HG02610 (cell line): Measurements from ENCODE around the gene TRMT61A.

Experiments used
- ATAC-seq: cut with Tn5 transposase; IDR thresholded peaks from one replicate; pipeline ENCODE4 v1.9.1; 2021; ENCODE audit warnings: mild to moderate bottlenecking, moderate library complexity; ENCODE audit not compliant: unreplicated experiment

The TRMT61A gene

DNA sequence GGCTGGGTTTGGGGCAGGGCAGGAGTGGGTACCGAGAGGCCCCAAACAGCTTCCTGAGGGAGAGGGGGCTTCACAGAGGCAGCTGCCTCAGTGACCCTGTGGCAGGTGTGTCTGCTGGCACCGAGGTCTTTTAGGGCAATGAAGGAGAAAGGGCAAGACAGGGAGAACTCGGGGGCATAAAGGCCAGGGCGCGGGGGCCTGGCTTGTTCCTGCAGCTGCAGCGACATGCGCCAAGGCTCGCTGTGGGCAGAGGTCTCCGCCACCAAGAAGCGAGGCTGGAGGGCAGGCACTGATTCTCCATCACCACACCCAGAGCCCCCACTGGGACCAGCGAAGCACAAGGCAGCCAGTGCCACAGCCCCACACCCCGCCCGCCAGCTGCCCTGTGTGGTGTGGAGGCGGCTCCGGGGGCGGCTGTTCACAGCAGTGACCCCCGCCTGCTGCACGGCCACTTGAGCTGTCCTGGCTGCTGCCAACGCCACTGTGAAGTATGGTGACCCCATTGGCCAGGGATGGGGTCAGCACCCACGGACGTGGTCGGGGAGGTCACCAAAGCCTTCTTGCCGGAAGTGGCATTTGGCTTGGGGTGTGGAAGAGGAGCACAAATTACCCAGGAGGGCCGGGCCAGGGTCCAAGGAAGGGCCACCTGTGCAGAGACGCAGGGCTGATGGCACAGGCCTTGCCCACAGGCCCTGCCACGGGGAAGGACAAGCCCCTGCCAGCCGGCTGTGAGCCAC, 17.1 kb downstream of the TRMT61A start:
- ATAC-seq, result no peak

DNA sequence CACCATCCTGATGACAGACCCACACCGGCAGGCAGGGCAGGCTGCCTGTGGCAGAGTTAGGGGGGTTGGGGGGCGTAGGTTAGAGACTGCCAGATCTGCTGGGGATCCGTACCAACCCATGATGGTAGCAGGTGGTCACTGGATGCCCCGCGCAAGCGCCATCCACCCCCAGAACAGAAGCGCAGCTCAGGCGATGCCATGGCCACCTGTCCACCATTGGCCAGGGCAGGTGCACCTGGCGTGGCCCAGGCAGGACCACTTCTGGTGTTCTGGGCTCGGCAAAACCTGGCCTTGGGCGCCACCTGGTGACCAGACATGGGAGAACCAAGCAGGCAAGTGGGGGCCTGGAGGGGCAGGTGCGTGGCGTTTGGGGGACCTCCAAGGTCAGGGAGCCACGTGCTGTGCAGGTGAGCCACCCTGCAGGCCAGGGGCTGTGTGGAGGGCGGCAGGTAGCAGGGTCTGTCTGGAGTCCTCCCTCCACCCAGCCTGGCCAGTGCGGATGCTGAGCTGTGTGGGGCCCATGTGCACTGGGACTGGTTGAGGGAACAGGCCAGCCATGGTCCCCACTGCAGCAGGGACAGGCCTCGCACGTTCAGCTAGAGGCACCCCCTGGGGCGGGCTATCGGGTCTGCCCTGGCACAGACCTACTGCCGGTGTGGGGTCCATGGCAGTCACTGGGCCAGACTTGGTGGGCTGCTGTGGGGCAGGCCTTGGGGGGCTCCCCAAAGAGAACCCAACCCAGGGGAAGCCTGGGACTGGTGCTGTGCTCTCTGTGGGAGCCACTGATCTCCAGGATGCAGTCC, 17.9 kb downstream of the TRMT61A start:
- no peak for ATAC-seq

DNA sequence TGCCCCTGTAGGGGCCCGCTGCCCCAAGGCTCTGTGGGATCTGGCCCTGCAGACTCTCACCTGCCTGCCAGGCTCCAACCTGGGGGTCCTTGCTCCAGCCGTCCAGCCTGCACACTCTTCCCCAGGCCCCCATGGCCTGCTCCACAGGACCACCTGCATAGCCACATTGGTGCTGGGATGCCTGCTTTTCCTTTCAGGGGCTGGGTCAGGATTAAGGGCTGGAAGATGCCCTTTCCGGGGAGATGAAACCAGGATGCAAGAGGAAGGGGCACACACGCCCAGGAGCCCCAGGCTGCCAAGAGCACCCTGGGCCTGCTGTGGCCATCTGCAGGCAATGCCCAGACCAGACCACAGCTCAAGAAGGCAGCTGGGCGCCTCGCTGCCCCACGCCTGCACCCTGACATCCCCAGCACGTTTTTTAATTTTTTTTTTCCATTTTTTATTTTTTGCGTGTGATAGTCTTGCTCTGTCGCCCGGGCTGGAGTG, 18.5 kb downstream of the TRMT61A start:
- no peak for ATAC-seq

DNA sequence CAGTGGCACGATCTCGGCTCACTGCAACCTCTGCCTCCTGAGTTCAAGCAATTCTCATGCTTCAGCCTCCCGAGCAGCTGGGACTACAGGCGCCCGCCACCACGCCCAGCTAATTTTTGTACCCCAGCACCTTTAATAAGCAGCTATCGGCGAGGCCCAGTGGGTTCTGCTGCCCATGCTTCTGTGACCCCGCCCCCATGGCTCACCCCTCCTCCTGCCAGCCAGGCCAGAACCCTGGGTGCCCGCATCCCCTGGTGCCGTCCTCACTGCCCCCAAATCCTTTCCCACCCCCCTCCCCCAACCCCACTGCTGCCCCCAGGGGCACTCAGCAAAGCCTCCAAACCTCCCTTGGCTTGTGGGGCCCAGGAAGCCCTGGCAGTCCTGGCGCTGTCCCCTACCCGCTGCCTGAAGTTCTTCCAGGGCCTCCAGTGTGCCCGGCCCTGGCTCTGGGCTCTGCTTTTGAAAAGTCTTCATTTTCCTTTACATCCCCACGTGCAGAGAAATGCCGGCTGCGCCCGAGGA, 19.0 kb downstream of the TRMT61A start:
- no peak for ATAC-seq

DNA sequence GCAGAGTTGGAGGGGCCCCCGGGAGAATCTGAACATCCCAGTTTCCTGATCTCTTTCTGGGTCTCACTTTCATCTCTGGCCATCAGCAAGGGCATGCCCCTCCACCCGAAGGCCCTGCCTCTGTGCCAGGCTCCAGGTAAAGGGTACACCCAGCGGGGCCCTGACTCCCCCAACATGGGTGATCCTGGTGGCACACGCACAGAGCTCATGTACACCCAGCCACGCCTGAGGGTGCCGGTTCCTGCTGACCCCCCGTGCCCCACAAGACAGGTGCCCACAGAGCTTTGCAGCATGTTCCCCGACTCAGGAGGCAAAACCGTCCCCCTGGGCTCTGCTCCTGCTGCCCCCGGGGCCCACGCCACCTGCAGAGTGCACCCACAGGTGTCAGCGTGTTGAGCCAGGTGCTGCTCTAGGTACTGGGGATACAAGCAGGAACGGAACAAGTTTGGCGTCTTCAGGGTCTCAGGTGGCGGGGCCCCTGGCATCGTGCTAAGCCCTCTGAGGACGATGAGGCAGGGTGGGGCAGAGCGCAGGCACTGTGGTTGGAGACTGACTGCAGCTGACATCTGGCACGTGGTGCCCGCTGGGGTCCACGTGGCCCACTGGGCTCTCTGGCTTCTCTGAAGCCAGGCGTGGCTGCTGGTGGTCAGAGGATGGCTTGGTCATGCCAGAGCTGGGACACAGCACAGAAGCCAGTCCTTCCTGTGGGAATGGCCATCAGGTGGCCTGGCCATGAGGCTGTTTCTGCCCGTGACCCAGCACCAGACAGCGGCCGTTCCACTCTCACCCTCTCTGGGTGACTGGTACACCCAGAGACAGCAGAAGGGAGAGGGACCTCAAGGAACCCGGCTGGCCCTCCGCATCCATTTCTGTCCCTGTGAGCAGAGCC, 19.7 kb downstream of the TRMT61A start:
- no peak for ATAC-seq

DNA sequence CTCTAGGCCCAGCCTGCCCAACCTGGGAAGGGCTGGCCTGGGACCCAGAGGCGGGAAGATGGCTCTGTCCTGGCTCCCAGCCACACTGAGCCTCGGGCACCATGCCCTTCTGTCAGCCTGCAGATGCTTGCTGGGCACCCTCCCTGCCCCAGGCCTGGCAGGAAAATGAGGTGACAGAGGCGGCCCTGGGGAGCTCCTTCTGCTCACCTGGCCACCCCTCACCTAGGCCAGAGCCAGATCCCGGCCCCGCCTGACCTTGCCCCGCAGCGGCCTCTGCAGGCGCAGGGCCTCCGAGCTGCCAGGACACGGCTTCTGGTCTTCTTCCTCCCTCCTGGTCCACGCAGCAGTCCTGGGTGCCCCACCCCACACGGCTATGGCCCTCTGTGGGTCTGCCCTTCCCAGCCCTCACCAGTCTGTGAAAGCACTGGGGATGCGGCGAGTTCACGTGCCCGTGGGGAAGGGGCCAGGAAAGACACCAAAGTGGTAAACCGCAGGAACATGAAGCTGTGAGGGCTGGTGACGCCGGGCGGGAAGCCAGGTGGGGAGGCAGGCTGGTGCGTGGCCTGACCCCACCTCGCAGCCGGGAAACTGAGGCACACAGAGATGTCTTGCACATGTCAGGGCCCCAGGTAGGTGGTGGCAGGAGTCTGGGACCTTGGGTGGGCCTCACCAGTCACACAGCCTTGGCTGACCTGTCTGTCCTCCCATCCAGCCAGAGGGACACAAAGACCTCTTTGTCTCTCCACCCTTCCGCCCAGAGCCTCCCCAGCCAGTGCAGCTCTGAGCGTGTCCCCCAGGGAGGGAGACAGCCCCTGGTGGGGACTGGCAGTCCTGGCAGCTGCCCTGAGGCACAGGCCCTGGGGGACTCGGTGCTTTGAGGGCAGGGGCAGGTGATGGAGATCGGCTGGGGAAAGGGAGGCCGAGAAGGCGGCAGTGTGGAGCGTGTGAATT, 20.6 kb downstream of the TRMT61A start:
- ATAC-seq, result no peak

DNA sequence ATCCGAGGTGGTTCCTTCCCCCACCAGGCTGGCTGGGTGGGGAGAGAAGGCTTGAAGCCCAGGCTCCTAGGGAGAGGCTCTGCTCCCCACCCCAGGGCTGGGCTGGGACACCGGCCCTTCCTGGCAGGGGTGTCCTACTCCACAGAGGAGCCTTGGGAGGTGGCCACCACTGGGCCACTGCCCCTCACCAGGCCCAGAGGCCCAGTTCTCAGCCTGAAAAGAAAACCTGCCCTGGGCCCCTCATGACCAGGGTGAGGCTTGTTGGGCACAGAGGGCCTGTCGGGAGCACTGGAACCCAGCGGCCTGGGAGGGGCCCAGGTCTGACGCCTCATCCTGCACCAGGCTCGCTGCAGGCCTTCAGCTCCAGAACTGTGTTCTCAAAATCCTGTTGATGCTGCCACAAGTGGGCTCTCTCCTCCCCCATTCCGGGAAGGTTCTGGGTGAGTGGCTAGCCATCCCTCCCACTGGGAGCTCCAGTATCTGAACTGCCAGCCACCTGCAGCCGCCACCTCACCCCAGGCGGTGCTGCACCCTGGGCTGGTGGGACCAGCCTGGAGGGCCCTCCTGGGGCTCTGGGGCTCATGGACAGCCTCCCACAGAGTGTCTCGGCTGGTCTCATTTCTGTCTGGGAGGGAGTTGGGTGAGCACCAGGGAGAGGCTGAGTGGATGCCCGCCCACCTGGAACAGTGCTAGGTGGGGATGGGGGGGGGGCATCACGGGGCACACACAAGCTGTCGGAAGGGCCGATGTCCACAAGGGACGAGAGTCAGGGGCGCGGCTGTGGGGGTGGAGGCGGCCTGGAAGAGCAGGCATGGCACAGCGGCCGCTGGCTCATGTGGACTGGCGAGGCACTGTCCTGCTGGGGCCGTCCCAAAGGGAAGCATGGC, 21.7 kb downstream of the TRMT61A start:
- no peak for ATAC-seq

DNA sequence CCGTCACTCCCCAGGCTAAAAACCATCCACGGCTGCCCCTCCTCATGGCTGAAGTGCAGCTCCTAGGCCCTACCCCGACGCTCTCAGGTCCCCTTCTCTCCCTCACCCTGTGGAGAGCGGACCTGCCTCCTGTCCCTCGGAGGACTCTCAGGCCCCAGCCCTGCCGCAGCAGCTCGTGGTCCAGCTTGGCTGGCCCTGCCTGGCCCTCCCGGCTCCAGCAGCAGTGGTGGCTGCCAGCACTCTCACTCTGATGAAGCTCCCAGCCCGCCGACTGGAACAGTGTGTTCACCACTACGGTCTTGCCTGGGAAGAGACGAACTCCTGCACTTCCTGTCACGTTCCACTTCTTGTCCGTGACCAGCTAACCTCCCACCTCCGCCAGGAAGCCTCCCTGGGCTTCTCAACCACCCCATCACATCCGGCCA, 22.4 kb downstream of the TRMT61A start:
- no peak for ATAC-seq

DNA sequence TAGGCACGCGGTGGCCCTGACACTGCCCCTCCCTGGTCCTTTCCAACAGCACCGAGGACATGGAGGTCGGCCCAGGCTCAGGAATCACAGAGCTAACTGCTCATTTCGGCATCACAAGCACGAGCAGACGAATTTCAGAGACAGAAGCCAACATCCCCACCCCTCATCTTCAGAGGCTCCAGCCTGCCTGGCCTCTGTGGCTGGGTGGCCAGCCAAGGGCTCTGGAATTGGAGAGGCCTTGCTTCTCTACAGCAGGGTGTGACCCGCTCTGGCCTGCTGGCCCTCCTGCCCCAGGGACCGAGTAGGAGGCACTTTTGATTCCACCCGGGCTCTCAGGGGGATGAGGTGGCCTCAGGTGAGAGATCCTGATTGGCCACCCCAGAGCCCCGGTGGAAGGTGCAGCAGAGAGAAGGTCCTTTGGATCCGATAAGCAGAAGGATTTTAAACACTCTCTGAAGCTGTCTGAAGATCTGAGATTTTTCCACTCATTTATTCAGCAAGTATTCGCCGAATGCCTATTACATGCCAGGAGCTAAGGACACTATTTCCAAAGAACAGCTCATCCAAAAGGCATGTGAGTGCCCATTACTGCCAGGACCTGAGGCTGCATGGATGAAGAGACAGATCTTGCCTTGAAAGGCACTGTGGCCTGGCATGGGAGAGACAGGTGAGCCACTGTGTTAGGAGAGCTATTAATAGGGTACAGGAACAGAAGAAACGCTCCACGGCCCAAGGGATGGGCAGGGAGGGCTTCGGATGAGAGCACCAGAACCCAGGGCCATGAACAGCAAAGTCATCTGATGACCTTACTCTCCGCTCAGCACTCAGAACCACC, 23.2 kb downstream of the TRMT61A start:
- no peak for ATAC-seq

DNA sequence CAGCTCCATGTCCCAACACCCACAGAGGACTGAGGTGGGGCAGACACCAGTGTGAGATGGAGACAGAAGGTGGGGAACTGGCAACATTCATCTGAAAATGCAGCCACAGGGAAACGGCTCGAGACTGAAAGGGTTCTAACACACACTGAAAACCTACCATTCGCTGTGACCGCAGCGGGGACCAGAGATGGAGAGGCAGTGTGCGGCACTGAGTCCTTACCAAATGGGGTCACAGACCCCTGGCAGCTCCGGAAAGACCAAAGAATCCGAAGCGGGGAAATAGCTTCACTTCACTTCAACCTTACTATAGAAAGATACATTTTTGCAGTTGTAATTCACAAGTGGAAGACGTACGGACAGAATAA, 23.8 kb downstream of the TRMT61A start:
- no peak for ATAC-seq

DNA sequence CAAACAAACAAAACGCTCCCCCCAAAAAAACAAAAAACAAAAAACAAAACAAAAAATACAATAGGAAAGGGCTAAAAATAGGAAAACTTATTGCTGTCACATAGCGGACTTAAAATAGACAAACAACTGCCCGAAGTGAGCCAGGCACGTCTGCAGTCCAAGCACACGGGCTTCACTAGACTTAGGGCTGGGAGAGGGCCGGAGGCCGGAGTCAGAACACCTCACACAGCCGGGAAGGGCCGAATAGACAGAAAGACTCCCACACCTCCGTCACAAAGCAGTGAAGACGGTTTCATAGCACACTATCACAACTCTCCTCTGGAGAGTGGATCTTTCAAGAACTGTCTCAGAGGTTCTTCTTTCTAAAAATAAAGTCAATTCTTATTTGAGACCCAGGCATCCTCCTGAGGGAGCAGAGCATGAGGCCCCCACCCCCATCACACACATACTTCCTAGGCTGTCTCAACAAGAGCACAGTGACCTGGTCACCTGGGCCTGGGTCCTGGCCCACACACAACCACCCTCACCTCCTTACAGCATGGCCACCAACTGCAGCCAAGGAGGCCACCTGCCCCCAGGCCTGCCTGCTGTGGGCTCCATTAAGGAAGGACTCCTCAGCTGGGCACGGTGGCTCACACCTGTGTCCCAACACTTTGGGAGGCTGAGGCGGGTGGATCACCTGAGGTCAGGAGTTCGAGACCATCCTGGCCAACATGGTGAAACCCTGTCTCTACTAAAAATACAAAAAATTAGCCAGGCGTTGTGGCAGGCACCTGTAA, 26.8 kb downstream of the TRMT61A start:
- no peak for ATAC-seq

DNA sequence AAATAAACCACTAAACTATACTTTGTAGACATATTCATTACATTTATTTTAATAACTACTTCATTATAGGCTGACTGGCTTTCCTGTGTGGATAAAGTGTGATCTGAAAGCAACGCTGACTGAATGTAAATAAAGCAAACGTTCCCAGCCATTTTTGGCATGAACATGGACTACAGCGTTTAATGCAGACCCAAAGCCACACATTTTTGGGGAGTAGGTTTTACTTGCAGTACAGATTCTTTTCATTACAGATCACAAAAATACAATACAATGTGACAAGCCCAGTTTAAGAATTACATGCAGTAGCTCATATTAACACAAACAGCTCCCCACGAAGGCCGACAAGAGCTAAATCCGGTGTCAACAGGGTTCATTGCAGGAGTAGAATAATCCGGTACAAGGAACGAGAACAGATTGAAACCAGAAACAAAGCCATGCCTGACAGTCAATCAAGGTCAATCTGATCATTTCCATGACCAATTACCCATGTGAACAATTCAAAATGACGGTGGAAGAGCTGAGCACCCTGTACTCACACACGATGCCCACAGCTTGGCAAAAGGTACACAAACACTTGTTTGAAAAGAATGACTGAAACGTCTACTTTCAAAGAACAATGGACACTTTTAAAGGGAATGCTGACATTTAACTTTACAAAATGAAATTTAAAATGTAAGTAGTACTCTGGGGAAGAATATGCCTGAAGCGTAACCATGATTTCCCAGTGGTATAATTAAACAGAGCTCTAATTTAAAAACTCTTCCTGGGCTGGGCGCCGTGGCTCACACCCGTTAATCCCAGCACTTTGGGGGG, 28.2 kb downstream of the TRMT61A start:
- no peak for ATAC-seq

DNA sequence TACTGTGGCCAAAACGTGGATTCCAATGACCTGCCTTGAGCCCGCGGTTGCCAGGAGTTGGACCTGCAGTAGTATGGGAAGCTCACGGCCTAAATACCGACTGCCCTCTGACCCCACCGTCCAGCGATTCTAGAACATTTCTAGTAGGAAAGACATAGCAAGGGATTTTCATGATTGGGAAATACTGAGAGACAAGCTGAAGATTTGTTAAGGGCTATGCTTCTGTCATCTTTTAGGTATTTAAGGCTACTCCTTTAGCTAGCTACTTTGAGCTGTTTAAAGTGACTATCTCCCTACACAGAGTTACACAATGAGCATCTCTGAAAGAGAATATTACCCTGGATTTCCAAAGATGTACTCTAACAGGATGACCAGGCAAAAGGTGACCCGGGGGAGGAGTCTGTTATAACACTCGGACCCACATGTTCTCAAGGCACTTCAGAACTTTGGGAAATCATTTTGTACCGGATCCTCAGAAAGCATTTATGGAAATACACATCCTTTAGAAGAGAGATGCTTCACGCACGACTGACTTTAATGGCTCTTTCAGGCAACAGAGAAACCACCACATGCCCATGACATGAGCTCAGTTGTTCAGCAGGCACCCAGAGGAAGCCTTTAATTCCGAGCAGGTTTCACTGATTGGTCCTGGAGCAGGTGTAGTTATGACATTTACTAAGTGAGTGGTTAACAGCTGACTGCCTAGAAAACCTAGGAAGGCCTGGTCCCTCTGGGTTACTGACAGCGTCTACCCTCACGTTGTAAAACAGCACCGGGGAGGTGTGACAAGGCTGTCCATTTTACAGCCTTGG, 29.3 kb downstream of the TRMT61A start:
- no peak for ATAC-seq

DNA sequence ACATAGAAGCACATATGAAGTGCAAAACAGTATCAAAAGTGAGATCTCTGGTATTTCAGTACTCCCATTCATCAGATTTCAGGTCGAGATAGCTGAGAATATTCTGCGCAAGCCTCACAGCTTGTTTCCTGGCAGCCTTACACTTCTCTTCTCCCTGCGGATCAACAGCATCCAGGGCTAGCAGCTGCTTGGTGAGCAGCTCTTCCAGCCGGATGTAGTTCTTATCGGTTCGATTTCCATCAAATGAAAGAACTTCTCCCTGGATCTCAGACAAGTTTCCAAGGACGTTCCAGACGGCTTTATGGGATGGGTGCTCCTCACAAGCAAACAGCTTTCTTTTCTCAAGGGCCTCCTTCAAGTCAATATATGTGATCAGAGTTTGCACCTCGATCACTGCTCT, 30.8 kb downstream of the TRMT61A start:
- no peak for ATAC-seq

DNA sequence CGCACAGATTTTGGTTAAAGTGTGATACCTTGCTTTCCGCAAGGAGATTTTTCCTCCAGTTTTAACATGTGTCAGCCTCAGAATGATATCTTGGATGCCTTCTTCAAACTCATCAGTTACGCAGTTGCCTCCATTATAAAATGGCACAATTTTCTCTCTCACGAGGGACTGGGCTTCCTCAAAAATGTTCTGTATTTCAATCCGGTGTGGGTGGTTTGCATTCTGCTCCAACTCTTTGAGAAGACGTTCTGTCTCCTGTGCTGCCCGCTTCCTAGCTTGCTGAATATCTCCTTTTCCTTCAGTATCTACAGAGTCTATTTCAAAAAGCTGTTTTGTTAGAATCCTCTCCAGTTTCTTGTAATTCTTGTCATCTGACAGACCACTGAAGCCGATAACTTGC, 31.7 kb downstream of the TRMT61A start:
- no peak for ATAC-seq
